ENCODE results near the gene OR4D2.

OR4D2 gene

GRCh38 chr17:58174871-58175270 is 8.1 kb downstream of the OR4D2 start:
- no peak for DNase-seq (ENCODE audit: low read depth in 3 of 3)

GRCh38 chr17:58176200-58176599 is 9.4 kb downstream of the OR4D2 start:
- no peak for DNase-seq (ENCODE audit: low read depth in 3 of 3)

- DNase-seq (ENCODE audit: low read depth in 3 of 3), result no peak
These were observed 15.0 kb downstream of the OR4D2 start for GRCh38 chr17:58181796-58182195.

GRCh38 chr17:58183514-58183913 is 16.7 kb downstream of the OR4D2 start:
- DNase-seq (ENCODE audit: low read depth in 3 of 3), result no peak

- DNase-seq (ENCODE audit: low read depth in 3 of 3), result no peak
These were observed 17.7 kb downstream of the OR4D2 start for GRCh38 chr17:58184308-58184985.

GRCh38 chr17:58184986-58185761 is 18.4 kb downstream of the OR4D2 start:
- DNase-seq (ENCODE audit: low read depth in 3 of 3), result no peak

- no peak for DNase-seq (ENCODE audit: low read depth in 3 of 3)
These were observed 19.8 kb downstream of the OR4D2 start for GRCh38 chr17:58186591-58186990.

GRCh38 chr17:58187063-58187462 is 20.3 kb downstream of the OR4D2 start:
- DNase-seq (ENCODE audit: low read depth in 3 of 3), result no peak

- DNase-seq (ENCODE audit: low read depth in 3 of 3), result no peak
These were observed 20.9 kb downstream of the OR4D2 start for GRCh38 chr17:58187675-58188074.

- DNase-seq (ENCODE audit: low read depth in 3 of 3), result no peak
These were observed 22.8 kb downstream of the OR4D2 start for GRCh38 chr17:58189436-58190146.

GRCh38 chr17:58191241-58191896 is 24.6 kb downstream of the OR4D2 start:
- no peak for DNase-seq (ENCODE audit: low read depth in 3 of 3)

GRCh38 chr17:58192612-58193011 is 25.8 kb downstream of the OR4D2 start, which contains the start of gene EPX:
TSS of gene EPX (plus strand) at chr17:58192726. CDS start at chr17:58192847, 121 bp downstream.
- DNase-seq (ENCODE audit: low read depth in 3 of 3), result no peak

- DNase-seq (ENCODE audit: low read depth in 3 of 3), result no peak
These were observed 27.0 kb downstream of the OR4D2 start for GRCh38 chr17:58193641-58194255.

- no peak for DNase-seq (ENCODE audit: low read depth in 3 of 3)
These were observed 28.8 kb downstream of the OR4D2 start for GRCh38 chr17:58195518-58196123.

- DNase-seq (ENCODE audit: low read depth in 3 of 3), result no peak
These were observed 29.8 kb downstream of the OR4D2 start for GRCh38 chr17:58196610-58197009.

- DNase-seq (ENCODE audit: low read depth in 3 of 3), result peak; percentile 34 to 60 (median 38)
These were observed 33.3 kb downstream of the OR4D2 start for GRCh38 chr17:58200024-58200633.

- no peak for DNase-seq (ENCODE audit: low read depth in 3 of 3)
These were observed 36.1 kb downstream of the OR4D2 start for GRCh38 chr17:58202859-58203258.

GRCh38 chr17:58204796-58205195 is 38.0 kb downstream of the OR4D2 start:
- DNase-seq (ENCODE audit: low read depth in 3 of 3), result no peak

GRCh38 chr17:58205936-58206335 is 39.2 kb downstream of the OR4D2 start:
- no peak for DNase-seq (ENCODE audit: low read depth in 3 of 3)

GRCh38 chr17:58207451-58207850 is 40.7 kb downstream of the OR4D2 start:
- no peak for DNase-seq (ENCODE audit: low read depth in 3 of 3)

GRCh38 chr17:58208344-58208743 is 41.6 kb downstream of the OR4D2 start:
- no peak for DNase-seq (ENCODE audit: low read depth in 3 of 3)
